CD4-positive, alpha-beta T cell treated with Interleukin-15 for 1 hour (primary cell): ENCODE results near the gene ALAS1.
"Not testable (repeated sequence)": the region's sequence is repeated elsewhere in the genome, so short reads cannot be mapped to it uniquely, and the experiment has no call there.

ENCODE experiments used
- DNase-seq: peaks from one replicate; pipeline ENCODE4 v3.0.0-alpha.2; 2020

ALAS1 gene

DNA sequence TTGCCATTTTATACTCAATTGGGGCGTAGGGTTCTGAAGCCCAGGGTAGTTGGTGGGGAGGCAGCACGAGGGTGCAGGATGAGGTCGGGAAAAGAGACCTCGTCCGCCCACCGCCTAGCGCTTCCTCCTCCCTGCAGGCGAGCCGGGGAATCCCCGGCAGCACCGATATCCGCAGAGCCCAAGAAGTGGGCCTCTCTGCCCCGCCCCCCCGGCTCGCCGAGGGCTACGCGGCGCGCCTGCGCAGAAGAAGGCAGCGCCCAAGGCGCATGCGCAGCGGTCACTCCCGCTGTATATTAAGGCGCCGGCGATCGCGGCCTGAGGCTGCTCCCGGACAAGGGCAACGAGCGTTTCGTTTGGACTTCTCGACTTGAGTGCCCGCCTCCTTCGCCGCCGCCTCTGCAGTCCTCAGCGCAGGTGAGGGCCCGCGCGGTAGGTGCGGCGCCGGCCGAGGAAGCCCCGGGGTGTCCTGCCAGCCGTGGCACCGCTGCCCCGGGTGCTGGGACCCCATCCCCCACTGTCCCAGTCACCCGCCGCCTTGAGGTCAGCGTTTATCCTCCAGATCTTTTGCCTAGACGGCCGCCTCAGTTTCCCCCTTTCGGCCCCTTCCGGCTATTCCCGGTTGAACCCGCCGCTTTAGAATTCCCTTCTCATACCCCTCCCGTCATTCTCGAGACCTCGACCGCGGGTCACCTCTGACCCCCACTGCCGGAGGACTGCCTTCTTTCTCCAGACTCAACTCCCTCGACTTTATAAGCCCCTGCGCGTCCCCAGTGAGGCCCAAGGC, at the start of gene ALAS1:
ALAS1 (plus strand) TSS at position 319 of the 784 bp plus-strand sequence. CDS start 1,082 bp downstream, outside the sequence.
- DNase-seq, result peak; percentile 94

DNA sequence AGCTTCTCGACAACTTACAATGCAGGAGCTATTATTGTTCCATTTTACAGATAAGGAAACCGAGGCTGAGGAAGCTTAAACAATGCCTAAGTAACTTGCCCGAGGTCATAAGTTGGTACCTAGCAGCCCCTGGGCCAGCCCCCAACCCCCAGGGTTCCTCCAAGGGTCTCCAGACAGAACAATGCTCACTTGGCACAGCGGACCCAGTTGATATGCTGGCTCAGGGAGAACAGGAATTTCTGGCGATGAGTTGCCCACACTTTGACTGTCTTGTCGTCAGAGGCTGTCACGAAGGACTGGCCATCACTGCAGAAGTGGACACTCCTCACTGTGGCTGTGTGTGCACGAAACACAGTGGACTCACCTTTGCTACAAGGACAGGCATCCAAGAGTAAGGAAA, 48.9 kb upstream of the ALAS1 start:
- no peak for DNase-seq

DNA sequence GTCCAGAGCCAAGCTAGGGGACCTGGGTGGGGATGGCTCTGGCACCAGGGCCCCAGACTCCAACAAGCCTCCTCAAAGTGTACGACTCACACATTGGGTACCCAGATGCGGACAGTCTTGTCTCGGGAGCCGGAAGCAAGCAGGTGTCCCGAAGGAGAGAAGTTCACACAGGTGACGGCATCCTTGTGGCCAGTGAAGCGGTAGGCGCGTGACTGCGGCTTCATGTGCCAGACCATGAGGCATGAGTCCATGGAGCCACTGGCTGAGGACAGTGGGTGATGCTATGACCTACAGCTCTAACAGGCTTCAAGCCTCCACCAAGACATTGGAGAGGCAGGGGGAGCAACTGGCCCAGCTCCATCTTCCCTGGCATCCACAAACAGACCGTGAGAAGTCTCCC, 48.2 kb upstream of the ALAS1 start:
- no peak for DNase-seq

DNA sequence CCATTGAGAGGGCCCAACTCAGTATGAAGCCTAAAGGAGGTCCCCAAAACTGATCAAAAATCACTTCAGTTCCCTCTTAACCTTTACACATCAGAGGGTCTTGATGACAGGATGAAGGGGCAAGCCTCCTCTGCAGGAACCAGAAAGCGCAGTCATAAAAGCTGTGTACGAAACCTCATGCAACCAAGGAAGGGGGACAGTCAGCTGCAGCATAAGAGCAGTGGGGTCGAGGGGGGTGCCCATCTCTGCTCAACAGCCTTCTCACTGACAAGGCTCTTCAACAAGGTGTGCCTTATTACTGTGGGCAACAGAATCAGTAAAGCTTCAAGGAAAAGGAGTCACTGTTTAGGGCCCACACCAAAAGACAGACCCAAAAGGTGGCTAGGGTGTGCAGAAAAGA, 47.6 kb upstream of the ALAS1 start:
- DNase-seq, result no peak

DNA sequence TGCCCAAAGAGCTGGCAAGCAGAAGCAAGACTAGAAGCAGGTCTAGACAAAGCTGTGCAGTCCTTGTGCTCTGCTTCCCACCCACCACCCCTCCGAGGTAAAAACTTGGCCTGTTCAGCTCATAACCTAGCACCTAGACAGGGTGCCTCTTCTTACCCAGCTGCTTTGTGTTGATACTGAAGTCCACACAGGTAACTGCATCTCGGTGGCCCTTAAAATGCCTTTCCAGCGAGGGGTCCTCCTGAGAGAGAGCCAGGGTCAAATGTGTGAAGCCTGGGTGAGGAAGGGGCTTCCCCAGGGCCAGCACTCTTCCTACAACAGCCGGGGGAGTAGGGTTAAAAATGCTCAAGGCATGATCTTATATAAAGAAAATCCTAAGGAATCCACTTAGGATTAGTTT, 47.1 kb upstream of the ALAS1 start:
- DNase-seq, result no peak

DNA sequence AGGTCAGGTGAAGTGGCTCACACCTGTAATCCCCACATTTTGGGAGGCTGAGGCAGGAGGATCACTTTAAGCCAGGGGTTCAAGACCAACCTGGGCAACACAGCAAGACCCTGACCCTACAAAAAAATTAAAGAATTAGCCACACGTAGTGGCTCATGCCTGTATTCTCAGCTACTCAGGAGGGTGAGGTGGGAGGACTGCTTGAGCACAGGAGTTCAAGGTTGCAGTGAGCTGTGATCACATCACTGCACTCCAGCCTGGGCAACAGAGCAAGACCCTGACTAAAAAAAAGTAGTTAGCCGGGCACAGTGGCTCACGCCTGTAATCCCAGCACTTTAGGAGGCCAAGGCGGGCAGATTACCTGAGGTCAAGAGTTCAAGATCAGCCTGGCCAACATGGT, 46.0 kb upstream of the ALAS1 start:
- DNase-seq, result not testable (repeated sequence)

DNA sequence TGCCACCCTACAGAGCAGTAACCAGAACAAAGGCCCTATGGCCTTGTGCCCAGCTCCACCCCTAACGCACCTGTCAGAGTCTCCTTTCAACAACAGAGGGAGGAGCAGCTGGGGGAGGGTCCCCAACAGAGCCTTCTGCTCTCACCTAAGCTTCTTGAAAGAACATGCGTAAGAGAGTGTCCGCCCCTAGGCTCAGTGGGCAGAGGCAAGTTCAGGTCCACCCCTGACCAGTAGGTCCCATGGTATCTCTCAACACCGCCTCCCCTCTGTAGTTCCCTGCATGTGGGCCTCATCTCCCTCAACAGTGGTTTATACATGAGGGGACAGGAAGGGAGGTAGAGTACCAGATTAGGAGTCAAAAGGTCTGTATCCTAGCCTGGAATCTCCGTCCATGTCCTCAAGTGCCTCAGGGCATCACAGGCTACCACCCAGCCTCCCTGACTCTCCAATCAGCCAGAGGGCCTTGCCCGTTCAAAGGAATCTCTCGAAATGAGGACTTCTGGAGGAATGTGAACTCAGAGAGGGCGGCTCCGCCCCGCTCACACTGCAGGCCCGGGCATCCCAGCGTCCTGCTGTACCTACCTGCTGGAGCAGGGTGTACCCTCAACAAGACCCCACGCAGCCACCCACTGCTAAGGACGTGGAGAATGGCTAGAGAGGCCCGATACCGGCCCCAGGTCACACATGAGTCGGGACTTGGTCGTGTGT, 44.4 kb upstream of the ALAS1 start:
- no peak for DNase-seq

DNA sequence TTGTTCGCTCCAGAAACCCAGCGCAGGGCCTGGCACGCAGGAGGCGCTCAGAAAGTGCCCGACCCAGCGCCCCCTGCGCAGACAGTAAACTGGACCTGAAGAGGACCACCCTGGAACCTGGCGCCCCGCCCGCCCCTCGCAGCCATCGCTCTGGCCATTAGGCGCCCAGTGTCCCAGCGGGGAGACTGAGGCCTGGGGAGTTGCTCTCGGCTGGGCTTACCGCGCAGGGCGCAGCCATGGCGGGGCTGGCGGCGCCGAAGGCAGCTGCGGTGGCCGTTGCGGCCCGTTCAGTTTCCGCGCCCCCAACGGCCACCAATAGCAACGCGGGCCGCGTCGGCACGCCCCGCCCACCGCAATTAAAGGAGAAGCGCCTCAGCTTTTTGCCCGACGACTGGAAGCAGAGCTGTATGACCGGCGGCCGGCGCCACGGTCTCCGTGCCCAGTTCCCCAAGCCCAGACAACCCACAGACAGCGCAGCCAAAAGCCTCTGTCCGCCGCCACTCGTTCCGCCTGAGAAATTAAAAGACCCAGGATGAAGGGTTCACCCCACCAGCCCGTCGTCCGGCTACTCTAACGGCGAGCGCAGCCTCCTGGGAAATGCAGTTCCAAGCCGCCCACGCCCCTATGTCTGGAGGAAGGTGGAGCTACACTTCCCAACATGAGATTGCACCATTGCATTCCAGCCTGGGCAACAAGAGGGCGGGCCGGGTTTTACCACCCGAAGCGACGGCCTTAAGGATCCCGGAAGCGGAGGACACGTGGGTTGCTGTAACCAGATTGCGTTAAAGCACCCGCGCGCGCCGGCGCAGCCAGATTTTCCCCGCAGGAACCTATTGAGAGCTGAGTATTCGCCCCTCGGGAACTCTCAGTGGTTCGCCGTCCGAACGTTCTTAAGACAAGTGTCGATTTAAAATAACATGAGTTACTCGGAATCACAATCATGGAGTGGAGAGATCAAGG, 43.5 kb upstream of the ALAS1 start, which contains the start of gene POC1A:
POC1A (minus strand) TSS at position 289 of the 960 bp plus-strand sequence; CDS start at position 238, 51 bp downstream.
- peak; percentile 90 for DNase-seq

DNA sequence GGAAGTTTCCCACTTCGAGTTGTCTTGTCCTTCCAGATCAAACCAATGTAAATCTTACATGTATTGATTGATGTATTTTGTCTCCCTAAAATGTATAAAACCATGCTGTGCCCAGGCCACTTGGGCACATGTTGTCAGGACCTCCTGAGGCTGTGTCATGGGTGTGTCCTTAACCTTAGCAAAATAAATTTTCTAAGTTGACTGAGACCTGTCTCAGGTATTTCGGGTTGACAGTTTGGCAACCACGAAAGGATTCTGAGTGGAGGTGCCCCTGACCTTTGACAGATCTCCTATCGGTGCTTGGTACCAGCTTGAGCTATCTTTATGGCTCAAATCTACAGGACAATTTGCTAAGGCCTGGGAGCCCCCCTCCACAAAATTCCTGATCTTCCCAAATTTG, 42.0 kb upstream of the ALAS1 start:
- no peak for DNase-seq

DNA sequence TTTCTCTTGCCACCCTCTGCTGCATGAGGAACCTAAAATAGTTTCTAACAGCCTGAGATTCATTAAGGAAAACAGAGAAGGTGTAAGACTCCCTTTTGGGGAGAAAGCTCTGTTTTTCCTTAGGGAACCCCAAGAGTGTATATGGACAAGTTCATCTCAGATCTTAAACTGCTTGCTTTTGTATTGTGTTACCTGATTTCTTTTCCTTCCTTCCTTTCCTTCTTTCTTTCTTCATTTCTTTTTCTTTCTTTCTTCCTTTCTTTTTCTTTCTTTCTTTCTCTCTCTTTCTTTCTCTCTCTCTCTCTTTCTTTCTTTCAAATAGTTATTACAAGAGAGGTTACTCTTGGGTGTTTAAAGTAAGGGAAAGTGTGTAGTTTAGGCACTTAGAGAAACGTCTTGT, 38.5 kb upstream of the ALAS1 start:
- no peak for DNase-seq

DNA sequence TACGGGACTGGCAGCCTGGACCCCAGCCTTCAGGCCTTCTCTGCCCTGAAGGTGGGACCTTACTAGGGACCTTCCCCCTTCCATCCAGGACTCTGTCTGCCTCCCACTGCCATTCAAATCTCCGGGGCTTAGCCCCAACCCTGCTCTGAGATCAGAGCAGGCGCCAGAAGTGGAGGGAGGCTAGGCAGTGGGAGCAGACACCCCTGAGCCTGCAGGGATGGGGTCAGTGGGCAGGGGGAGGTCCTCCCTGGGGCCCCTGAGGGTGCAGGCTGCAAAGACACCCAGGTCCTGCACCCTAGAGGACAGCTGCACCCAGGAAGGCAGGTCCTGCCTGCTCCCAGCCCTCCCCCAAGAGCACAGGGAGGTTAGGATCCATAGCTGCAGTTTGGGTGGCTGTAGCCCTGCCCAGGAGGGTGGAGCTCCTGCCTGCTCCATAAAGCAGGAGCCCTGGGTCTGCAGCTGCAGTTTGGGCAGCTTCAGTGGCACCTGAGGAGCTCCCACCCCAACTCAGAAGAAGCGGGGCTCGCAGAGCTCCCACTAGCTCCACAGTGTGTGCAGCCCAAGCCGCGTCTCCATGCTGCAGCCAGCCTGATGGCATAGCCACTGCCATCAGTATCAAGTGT, 35.6 kb upstream of the ALAS1 start:
- no peak for DNase-seq

DNA sequence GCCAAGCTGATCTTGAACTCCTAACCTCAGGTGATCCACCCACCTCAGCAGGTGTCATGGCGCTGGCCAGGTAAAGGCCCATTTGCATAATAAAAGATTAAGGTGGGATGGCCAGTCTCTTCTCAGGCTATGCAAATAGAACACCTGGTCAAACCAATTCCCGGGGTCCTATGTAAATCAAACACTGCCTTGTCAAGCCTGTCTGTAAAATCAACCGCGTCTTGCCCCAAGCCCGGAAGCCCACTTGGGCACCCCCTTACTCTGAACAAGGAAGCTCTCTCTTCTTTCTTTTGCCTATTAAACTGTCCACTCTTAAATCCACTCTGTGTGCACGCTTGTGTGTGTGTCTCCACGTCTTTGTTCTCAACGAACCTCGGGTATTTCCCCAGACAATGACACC, 30.7 kb upstream of the ALAS1 start:
- DNase-seq, result no peak

DNA sequence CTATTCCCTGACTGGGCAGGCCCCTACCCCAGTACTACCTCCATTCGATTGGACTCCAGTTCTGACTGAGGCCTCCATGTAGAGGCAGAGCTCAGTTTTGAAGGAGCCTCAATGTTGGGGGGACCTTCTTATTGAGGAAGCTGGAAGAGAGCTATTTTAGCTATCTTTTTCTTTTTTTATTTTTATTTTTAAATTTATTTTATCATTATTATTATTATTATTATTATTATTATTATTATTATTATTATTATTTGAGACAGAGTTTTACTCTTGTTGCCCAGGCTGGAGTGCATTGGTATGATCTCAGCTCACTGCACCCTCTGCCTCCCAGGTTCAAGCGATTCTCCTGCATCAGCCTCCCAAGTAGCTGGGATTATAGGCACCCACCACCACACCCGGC, 27.7 kb upstream of the ALAS1 start:
- not testable (repeated sequence) for DNase-seq

DNA sequence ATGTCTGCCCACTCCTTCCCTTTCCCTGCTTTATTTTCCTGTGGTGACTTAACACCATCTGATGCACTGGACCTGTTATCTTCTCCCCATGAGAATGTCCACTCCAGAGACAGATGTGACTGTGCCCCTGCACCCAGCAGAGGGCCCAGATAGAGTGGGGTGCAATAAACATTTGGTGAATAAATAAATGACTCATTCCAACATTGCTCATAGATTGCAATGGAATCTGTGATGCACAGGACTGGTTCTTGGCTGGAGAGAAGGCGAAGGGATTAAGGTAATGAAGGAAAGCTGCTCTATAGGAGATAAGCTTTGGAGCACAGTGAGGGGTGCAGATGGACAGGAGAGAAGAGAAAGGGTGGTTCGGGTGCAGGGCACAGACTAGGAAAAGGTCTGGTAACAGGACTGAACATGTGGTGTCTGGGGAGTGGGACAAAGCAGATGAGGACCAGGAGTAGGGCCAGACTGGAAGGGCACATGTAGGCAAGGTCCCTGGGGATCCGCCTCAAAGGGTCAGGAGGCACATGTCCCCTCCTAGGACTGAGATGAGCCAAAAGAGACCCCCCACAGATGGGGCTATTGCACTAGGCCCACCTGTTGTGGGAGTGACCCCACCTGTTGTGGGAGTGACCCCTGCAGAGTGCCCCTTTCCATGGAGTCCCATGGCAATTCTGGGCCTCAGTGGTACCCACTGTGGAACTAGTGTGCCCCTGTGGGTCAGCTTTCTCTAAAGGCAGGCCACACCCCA, 26.3 kb upstream of the ALAS1 start:
- no peak for DNase-seq

DNA sequence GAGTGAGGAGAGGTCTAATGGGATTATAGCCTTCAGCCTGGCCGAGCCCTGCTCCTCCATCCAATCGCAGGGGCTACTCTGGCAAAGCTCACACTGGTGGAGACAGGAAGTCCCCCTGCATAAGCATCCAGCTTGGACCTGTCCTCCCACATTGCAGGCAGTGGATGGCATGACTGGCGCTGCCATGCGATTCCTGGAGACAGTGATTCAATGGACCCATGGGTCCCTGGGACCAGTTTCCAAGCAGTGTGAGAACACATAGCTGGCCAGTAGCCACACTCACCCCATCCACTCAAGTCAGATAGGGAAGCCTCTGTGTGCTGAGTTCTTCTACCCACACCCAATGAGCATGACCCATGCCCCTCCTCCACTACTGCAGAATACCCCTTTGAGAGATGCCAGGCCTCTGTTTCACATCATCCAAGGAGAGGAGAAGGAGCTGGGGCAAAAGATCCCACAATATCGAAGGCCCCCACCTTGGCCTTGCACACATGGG, 25.6 kb upstream of the ALAS1 start:
- DNase-seq, result no peak

DNA sequence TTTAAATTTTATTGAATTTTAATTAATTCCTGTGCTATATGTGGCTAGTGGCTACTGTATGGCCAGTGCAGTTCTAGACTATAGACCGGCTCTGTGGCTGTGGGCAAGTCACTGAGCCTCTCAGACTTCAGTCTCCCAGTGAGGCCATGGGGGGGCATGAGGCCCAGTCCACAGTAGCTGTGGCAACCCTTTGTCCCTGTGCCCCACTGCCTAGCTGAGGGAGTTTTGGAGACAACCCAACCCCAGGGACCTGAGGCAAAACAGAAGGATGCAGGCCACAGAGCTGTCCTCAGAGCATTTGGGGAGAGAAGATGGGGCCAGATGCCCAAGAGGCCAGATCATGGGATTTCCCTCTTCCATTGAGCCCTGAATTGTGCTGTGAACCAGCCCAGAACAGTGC, 24.9 kb upstream of the ALAS1 start:
- DNase-seq, result no peak

DNA sequence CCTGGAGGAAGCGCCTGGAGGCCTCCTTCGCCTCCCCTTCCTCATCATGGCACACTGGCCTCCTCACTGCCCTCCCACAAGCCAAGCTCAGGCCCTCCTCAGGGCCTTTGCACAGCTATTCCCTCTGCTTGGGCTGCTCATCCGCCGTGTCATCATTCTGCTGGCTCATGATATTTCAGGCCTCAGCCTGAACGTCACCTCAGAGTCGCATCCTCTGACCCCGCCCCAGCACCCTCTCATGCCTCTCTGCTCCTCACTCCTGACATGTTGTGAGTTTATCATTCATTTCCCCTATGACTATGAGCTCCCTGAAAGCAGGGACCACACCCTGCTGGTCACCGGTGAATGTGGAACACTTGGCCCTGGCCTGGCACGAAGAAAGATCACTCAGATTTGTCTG, 23.1 kb upstream of the ALAS1 start:
- peak; percentile 72 for DNase-seq

DNA sequence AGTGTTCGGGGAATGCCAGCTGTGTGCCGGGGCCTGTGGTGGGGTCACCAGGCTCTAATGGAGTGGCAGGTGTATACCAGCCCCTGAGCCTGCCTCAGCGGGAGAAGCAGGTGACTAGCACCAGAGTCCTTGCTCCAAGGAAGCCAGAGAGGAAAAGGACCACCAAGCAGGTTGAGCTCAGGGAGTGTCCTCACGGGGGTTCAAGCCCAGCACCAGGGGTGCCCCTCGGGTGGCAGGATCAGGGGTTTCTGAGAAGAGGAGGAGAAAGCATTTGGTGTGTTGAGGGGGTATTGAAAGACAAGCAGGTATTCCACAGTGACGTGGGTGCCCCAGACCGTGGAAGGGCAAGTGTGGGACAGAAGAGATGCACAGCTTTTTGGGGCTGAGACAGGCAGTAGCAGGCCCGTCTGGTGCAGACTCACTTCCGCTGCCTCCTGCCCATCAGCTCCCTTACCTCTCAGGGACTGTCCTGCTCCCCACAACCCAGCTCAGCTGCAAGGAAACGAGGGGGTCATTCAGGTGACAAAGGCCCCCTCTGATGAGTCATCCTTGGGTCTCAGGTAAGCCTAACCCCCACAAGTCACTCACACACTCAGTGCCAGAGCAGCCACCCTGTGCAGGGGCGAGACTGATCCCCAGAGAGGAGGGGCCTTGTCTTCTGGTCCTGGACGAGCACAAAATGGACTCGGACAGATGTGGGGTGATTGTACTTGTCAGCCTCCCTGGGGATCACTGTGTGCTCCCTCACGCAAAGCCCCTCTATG, 22.4 kb upstream of the ALAS1 start:
- no peak for DNase-seq

DNA sequence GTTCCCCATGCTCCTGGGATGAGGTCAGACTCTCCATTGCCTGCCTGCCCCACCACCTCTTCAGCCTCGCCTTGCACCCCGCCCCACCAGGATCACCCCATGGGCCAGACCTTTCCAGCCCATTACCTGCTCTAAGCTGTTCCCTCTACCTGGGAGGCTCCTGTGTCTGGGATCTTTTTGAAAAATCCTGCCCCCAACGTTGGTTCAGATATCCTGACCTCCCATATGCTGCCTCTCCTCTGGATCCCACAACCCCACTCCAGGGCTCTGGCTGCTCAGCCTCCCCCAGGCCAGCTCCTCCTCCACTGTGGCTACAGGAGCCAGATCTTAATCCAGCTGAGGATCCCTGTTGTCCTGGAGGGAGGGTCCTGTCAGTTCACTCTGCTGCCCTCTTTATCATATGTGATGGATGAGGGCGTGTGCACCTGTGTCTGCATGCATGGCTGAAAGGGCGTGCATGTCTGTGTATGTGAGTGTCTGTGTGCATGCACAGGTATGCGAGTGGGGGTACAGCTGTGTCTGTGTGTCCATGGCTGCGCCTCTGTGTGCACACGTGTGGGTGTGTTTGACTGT, 21.7 kb upstream of the ALAS1 start:
- no peak for DNase-seq

DNA sequence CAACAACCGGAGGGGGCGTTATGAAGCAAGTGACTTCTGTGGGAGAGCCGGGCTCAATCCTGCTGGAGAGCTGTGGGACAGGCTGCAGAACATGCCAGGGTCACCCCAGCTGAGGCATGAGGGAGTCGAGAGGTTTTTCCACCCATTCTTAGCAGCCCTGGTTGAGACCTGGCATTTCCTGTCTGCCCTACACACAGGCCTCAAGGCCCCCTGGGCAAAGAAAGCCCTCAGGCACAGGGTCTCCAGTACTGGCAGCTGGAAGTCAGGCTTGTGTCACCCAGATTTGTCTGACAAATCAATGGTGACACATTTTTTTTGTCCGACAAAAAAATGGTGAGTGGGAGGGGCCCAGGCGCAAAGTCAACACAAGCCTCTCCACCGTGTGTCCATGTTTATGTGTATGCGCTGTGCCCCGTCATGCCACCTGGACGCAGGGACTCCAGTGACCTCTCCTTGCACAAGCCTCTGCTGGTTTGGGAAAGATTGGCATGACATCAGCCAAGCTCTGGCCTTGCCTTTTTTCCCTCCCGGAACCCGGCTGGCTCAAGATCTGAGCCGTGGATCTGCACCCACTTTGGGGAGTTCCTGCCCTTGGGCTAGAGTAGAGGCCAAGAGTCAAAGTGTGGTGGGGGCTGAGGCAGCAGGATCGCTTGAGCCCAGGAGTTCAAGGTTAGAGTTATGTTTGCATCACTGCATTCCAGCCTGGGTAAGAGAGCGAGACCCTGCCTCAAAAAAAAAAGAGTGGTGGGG, 20.8 kb upstream of the ALAS1 start:
- DNase-seq, result no peak
